GM18520 (cell line): ENCODE data around the gene DYNC1LI1.

ENCODE experiments used
- ATAC-seq: cut with Tn5 transposase; IDR thresholded peaks from one replicate; pipeline ENCODE4 v1.9.1; 2021; ENCODE audit not compliant: unreplicated experiment

The DYNC1LI1 gene

GRCh38 chr3:32493437-32494414 is 76.9 kb downstream of the DYNC1LI1 start:
- peak; percentile 76 for ATAC-seq

- ATAC-seq = peak; percentile 50
Measured at GRCh38 chr3:32492684-32493436, 77.8 kb downstream of the DYNC1LI1 start.

GRCh38 chr3:32488474-32489008 is 82.1 kb downstream of the DYNC1LI1 start:
- no peak for ATAC-seq

- no peak for ATAC-seq
Measured at GRCh38 chr3:32487781-32488473, 82.7 kb downstream of the DYNC1LI1 start.

- ATAC-seq = no peak
Measured at GRCh38 chr3:32484436-32484835, 86.2 kb downstream of the DYNC1LI1 start.

- ATAC-seq = no peak
Measured at GRCh38 chr3:32483772-32484171, 86.9 kb downstream of the DYNC1LI1 start.

- no peak for ATAC-seq
Measured at GRCh38 chr3:32482693-32483092, 88.0 kb downstream of the DYNC1LI1 start.

GRCh38 chr3:32481791-32482631 is 88.6 kb downstream of the DYNC1LI1 start:
- no peak for ATAC-seq

- ATAC-seq = no peak
Measured at GRCh38 chr3:32480604-32481003, 90.1 kb downstream of the DYNC1LI1 start.
